WERI-Rb-1 (cell line): ENCODE measurements around the gene LRRC17.

Experiments
- DNase-seq: peaks from one replicate; pipeline ENCODE4 v3.0.0-alpha.2; 2020
- H3K27ac ChIP-seq: fragments of 250-450 bp; sonication (Bioruptor Pico); 2 replicates; pipeline ENCODE4 v1.5.1; 2020; ENCODE audit warnings: mild to moderate bottlenecking, moderate library complexity
- H3K27me3 ChIP-seq: fragments of 250-450 bp; sonication (Bioruptor Pico); 2 replicates; pipeline ENCODE4 v1.5.1; 2021; ENCODE audit warnings: mild to moderate bottlenecking, low read depth, moderate library complexity; ENCODE audit not compliant: insufficient read depth, severe bottlenecking
- H3K36me3 ChIP-seq: fragments of 250-450 bp; sonication (Bioruptor Pico); 2 replicates; pipeline ENCODE4 v1.5.1; 2020; ENCODE audit warnings: mild to moderate bottlenecking, moderate library complexity
- H3K4me3 ChIP-seq: 2 replicates; pipeline ENCODE4 v1.5.1; 2011; ENCODE audit warnings: low read depth, mild to moderate bottlenecking, control low read depth, low read length
- H3K9me3 ChIP-seq: fragments of 250-450 bp; sonication (Bioruptor Pico); 2 replicates; pipeline ENCODE4 v1.5.1; 2021; ENCODE audit warnings: mild to moderate bottlenecking, moderate library complexity; ENCODE audit not compliant: severe bottlenecking
- CTCF ChIP-seq: IDR thresholded peaks from 2 replicates; pipeline ENCODE4 v1.5.1; 2011; ENCODE audit warnings: low read depth, mild to moderate bottlenecking, control low read depth, inconsistent platforms, low read length

LRRC17 gene

GRCh38 chr7:102892631-102893278, 20.0 kb upstream of the LRRC17 start:
- Histone ChIP-seq H3K9me3 (no peaks in the 10 kb centered on the region), H3K27ac (no peak overlapping the region), H3K4me3 (no peak overlapping the region), H3K27me3 (no peaks in the 10 kb centered on the region), H3K36me3 (no peaks in the 10 kb centered on the region)
- DNase-seq, result no peak
- no peak for TF ChIP-seq CTCF

GRCh38 chr7:102895602-102896001, 17.2 kb upstream of the LRRC17 start:
- H3K4me3 ChIP-seq, result no peak overlapping the region
- no peaks in the 10 kb centered on the region for H3K9me3 ChIP-seq
- DNase-seq, result no peak
- H3K27ac ChIP-seq, result no peak overlapping the region
- TF ChIP-seq CTCF, result no peak
- H3K27me3 ChIP-seq, result no peaks in the 10 kb centered on the region
- H3K36me3 ChIP-seq, result no peaks in the 10 kb centered on the region

- TF ChIP-seq CTCF, result no peak
- no peaks in the 10 kb centered on the region for H3K9me3 ChIP-seq
- H3K27me3 ChIP-seq, result no peaks in the 10 kb centered on the region
- no peak overlapping the region for H3K4me3 ChIP-seq
- DNase-seq, result no peak
- no peak overlapping the region for H3K27ac ChIP-seq
- H3K36me3 ChIP-seq, result no peaks in the 10 kb centered on the region
These were observed 16.2 kb upstream of the LRRC17 start for GRCh38 chr7:102896585-102896984.

GRCh38 chr7:102897211-102897631, 15.6 kb upstream of the LRRC17 start:
- DNase-seq, result no peak
- Histone ChIP-seq H3K36me3 (no peaks in the 10 kb centered on the region), H3K27ac (no peak overlapping the region), H3K9me3 (no peaks in the 10 kb centered on the region), H3K27me3 (no peaks in the 10 kb centered on the region), H3K4me3 (no peak overlapping the region)
- no peak for TF ChIP-seq CTCF

- DNase-seq, result no peak
- no peaks in the 10 kb centered on the region for H3K27me3 ChIP-seq
- H3K27ac ChIP-seq, result no peak overlapping the region
These were observed 14.8 kb upstream of the LRRC17 start for GRCh38 chr7:102897856-102898531.

More at GRCh38 chr7:102897856-102898531, 14.8 kb upstream of the LRRC17 start:
- no peaks in the 10 kb centered on the region for H3K9me3 ChIP-seq
- H3K36me3 ChIP-seq, result no peaks in the 10 kb centered on the region
- no peak for TF ChIP-seq CTCF
- H3K4me3 ChIP-seq, result no peak overlapping the region
